Loucy (cell line): ENCODE measurements around the gene RGMA.

Source experiments
- CTCF ChIP-seq: fragments of 200-600 bp; sonication (generic); conservative IDR thresholded peaks from 2 replicates; pipeline ENCODE4 v1.5.1; 2014; ENCODE audit warnings: mild to moderate bottlenecking, antibody characterized with exemption, low read length
- EZH2phosphoT487 ChIP-seq: fragments of 200-600 bp; IDR thresholded peaks from 2 replicates; pipeline ENCODE4 v1.6.1; 2018; ENCODE audit warnings: antibody characterized with exemption, mild to moderate bottlenecking, moderate library complexity, borderline replicate concordance

- TF ChIP-seq CTCF (no peak), EZH2phosphoT487 (no peak)
These were observed 14.4 kb downstream of the RGMA start for GRCh38 chr15:93074599-93074998.
